Smooth muscle cell (in vitro differentiated cells): ENCODE data around the gene OR8G1. TPM values are rescaled to one million over a fixed set of nuclear protein-coding genes. Genes with fewer than 3 reads are reported as not detected.

ENCODE experiments used
- DNase-seq: peaks from one replicate; lab custom pipeline; 2025; ENCODE audit not compliant: unreplicated experiment; lab: John Stamatoyannopoulos, UW
- H2AFZ ChIP-seq: fragments of 200-600 bp; sonication (generic); 2 replicates; pipeline ENCODE4 v1.6.0; 2016; ENCODE audit warnings: antibody characterized with exemption, low read depth, mild to moderate bottlenecking
- H3F3A ChIP-seq: fragments of 200-600 bp; sonication (generic); 2 replicates; pipeline ENCODE4 v1.6.0; 2017; ENCODE audit warnings: antibody characterized with exemption, low read depth
- H3K27ac ChIP-seq: fragments of 200-600 bp; sonication (generic); 2 replicates; pipeline ENCODE4 v1.5.1; 2016; ENCODE audit warnings: low read depth, mild to moderate bottlenecking
- H3K27me3 ChIP-seq: fragments of 200-600 bp; sonication (generic); 2 replicates; pipeline ENCODE4 v1.6.1; 2016; ENCODE audit warnings: low read depth, mild to moderate bottlenecking
- H3K36me3 ChIP-seq: fragments of 200-600 bp; sonication (generic); 2 replicates; pipeline ENCODE4 v1.5.1; 2016; ENCODE audit warnings: low read depth
- H3K4me1 ChIP-seq: fragments of 200-600 bp; sonication (generic); 2 replicates; pipeline ENCODE4 v1.5.1; 2016; ENCODE audit warnings: low read depth
- H3K4me2 ChIP-seq: fragments of 200-600 bp; sonication (generic); 2 replicates; pipeline ENCODE4 v1.6.0; 2016; ENCODE audit warnings: mild to moderate bottlenecking
- H3K4me3 ChIP-seq: fragments of 200-600 bp; sonication (generic); 2 replicates; pipeline ENCODE4 v1.5.1; 2016; ENCODE audit warnings: mild to moderate bottlenecking
- H3K79me2 ChIP-seq: fragments of 200-600 bp; sonication (generic); 2 replicates; pipeline ENCODE4 v1.6.0; 2016; ENCODE audit warnings: low read depth, mild to moderate bottlenecking
- H3K9ac ChIP-seq: fragments of 200-600 bp; sonication (generic); 2 replicates; pipeline ENCODE4 v1.6.0; 2016; ENCODE audit warnings: low read depth
- H3K9me3 ChIP-seq: fragments of 200-600 bp; sonication (generic); replicated peaks from 2 replicates; pipeline ENCODE4 v1.5.1; 2016; ENCODE audit warnings: low read depth
- H4K20me1 ChIP-seq: fragments of 200-600 bp; sonication (generic); 2 replicates; pipeline ENCODE4 v1.6.0; 2016; ENCODE audit warnings: low read depth
- CTCF ChIP-seq: fragments of 200-600 bp; sonication (generic); IDR thresholded peaks from 2 replicates; pipeline ENCODE4 v1.5.1; 2017; ENCODE audit warnings: borderline replicate concordance, mild to moderate bottlenecking, antibody characterized with exemption; ENCODE audit not compliant: insufficient read depth, poor library complexity, severe bottlenecking
- WGBS: methylation state at CpG from one replicate; pipeline ENCODE4 v1.1.7; 2016; ENCODE audit warnings: low lambda C conversion rate; 5-methylcytosine and 5-hydroxymethylcytosine counted together
- polyA plus RNA-seq: library from polyadenylated mRNA; unstranded; fragments of >200 nt; fragmentation: Nextera tagmentation; extraction: Ambion mirVana; gene quantifications from 2 replicates; pipeline ENCODE4 v1.2.1, GENCODE V29; 2016
- total RNA-seq: library from RNA; depleted of rRNA; stranded (reverse); fragments of >200 nt; gene quantifications from 2 replicates; pipeline ENCODE4 v1.2.3, GENCODE V29; 2014

The OR8G1 gene
- total and polyA plus RNA-seq, 2 experiments from 2014 or later = not detected

DNA sequence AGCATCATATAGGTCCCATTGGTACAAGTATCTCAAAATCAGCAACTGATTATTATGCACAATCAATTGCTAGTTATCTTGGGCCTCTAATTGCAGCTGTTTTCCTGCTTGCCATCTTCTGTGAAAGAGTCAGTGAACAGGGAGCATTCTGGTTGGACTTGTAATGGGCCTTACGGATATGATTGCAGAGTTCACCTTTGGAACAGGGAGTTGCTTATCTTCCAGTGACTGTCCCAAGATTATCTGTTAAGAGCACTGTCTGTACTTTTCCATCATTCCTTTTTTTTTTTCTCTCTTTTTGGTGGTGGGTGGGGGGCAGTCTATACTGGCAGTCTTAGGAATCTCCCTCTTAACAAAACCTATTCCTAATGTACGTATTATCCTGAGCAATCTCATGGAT, 33.1 kb downstream of the OR8G1 start:
- Histone ChIP-seq H3K27ac (no peak overlapping the region), H3K79me2 (no peaks in the 10 kb centered on the region), H3K36me3 (no peaks in the 10 kb centered on the region), H3K9ac (no peak overlapping the region), H3K27me3 (no peaks in the 10 kb centered on the region), H3K4me1 (no peaks in the 10 kb centered on the region), H3K4me2 (no peak overlapping the region), H3K4me3 (no peak overlapping the region), H2AFZ (no peak overlapping the region), H3F3A (no peaks in the 10 kb centered on the region), H3K9me3 (no peaks in the 10 kb centered on the region), H4K20me1 (no peaks in the 10 kb centered on the region)
- WGBS = 72% methylated on average over 2 of the region's 2 CpGs
- DNase-seq = no peak
- no peak for TF ChIP-seq CTCF

- no peaks in the 10 kb centered on the region for H3K4me1 ChIP-seq
- no peak overlapping the region for H3K4me3 ChIP-seq
- H3K4me2 ChIP-seq = no peak overlapping the region
- no peak overlapping the region for H3K27ac ChIP-seq
- H2AFZ ChIP-seq = no peak overlapping the region
- no peaks in the 10 kb centered on the region for H3F3A ChIP-seq
- H3K36me3 ChIP-seq = no peaks in the 10 kb centered on the region
- H4K20me1 ChIP-seq = no peaks in the 10 kb centered on the region
- no peak for TF ChIP-seq CTCF
- DNase-seq = no peak
- H3K9ac ChIP-seq = no peak overlapping the region
- WGBS = 68% methylated on average over 1 of the region's 1 CpG
- H3K79me2 ChIP-seq = no peaks in the 10 kb centered on the region
- no peaks in the 10 kb centered on the region for H3K27me3 ChIP-seq
- H3K9me3 ChIP-seq = no peaks in the 10 kb centered on the region
Measured at GRCh38 chr11:124276081-124276480, 35.2 kb downstream of the OR8G1 start.

DNA sequence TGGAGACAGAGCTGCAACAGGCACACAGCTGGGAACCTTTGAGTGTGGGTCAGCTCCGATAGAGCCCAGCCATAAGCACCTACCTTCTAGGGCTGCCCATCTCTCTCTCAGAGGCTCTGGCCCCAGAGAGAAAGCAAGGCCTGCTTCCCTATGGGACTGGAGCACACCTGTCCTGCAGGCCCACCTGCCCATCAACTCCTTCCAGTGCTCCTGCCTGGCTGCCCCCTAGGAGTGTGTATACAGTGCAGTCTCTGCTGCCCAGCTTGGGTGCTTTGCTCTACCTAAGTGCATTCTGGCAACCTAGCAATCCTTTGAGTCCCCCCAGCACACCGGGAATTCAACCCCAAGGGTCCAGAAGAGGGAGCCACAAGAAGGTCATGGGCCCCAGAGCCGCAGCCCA, 36.3 kb downstream of the OR8G1 start:
- Histone ChIP-seq H3K27me3 (no peaks in the 10 kb centered on the region), H3K27ac (no peak overlapping the region), H3K4me1 (no peaks in the 10 kb centered on the region), H4K20me1 (no peaks in the 10 kb centered on the region), H3K36me3 (no peaks in the 10 kb centered on the region), H3K4me2 (no peak overlapping the region), H3K79me2 (no peaks in the 10 kb centered on the region), H3K9me3 (no peaks in the 10 kb centered on the region), H2AFZ (no peak overlapping the region), H3K9ac (no peak overlapping the region), H3K4me3 (no peak overlapping the region), H3F3A (no peaks in the 10 kb centered on the region)
- no peak for DNase-seq
- WGBS = 96% methylated on average over 3 of the region's 3 CpGs
- no peak for TF ChIP-seq CTCF

DNA sequence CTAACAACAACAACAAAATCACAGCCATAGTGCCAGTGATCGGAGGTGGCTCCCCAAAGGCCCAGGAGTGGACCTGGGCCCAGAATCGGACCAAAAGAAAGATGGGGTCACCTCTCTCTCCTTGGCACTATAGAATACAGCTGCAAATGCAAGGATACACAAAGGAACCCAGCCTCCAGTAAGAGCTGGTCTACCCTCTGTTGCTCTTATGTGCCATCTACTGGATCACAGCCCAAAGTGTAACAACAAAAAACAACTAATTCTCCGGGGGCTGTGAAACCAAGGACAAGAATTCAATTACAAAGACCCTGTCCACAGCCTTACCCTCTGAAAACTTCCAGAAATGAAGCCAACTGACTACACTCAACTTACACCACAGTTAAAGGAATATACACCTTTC, 36.9 kb downstream of the OR8G1 start:
- Histone ChIP-seq H3K9me3 (no peaks in the 10 kb centered on the region), H3K79me2 (no peaks in the 10 kb centered on the region), H3K4me3 (no peak overlapping the region), H2AFZ (no peak overlapping the region), H3K4me2 (no peak overlapping the region), H3K27ac (no peak overlapping the region), H3K36me3 (no peaks in the 10 kb centered on the region), H3K4me1 (no peaks in the 10 kb centered on the region), H3K9ac (no peak overlapping the region), H4K20me1 (no peaks in the 10 kb centered on the region), H3K27me3 (no peaks in the 10 kb centered on the region), H3F3A (no peaks in the 10 kb centered on the region)
- 81% methylated on average over 3 of the region's 3 CpGs for WGBS
- DNase-seq = no peak
- no peak for TF ChIP-seq CTCF
